SIG-M5 treated with dmso at 0.1 percent for 504 hours (cell line): Measurements from ENCODE around the gene BRD3.

Source experiments
- DNase-seq: peaks from one replicate; lab custom pipeline; 2025; ENCODE audit not compliant: unreplicated experiment; lab: John Stamatoyannopoulos, UW

Gene BRD3

GRCh38 chr9:134066913-134067851, 644 bp downstream of the BRD3 start:
- DNase-seq, result peak; percentile 4

GRCh38 chr9:134066526-134066912, 1.3 kb downstream of the BRD3 start:
- DNase-seq, result peak; percentile 27

GRCh38 chr9:134065612-134066419, 2.0 kb downstream of the BRD3 start:
- peak; percentile 59 for DNase-seq

GRCh38 chr9:134064711-134065110, 3.1 kb downstream of the BRD3 start:
- no peak for DNase-seq

- DNase-seq, result no peak
These were observed 4.0 kb downstream of the BRD3 start for GRCh38 chr9:134063571-134064450.

- DNase-seq, result no peak
These were observed 4.7 kb downstream of the BRD3 start for GRCh38 chr9:134063088-134063570.

GRCh38 chr9:134062461-134063087, 5.3 kb downstream of the BRD3 start:
- DNase-seq, result no peak

- DNase-seq, result no peak
These were observed 6.0 kb downstream of the BRD3 start for GRCh38 chr9:134061688-134062371.

- no peak for DNase-seq
These were observed 6.7 kb downstream of the BRD3 start for GRCh38 chr9:134061019-134061687.

- DNase-seq, result no peak
These were observed 7.3 kb downstream of the BRD3 start for GRCh38 chr9:134060546-134060945.

GRCh38 chr9:134059661-134060395, 8.0 kb downstream of the BRD3 start:
- peak; percentile 96 for DNase-seq

GRCh38 chr9:134059188-134059641, 8.6 kb downstream of the BRD3 start:
- no peak for DNase-seq

- no peak for DNase-seq
These were observed 9.1 kb downstream of the BRD3 start for GRCh38 chr9:134058716-134059115.

- DNase-seq, result no peak
These were observed 9.8 kb downstream of the BRD3 start for GRCh38 chr9:134057751-134058701.

GRCh38 chr9:134057307-134057657, 10.5 kb downstream of the BRD3 start:
- DNase-seq, result no peak

- DNase-seq, result no peak
These were observed 11.1 kb downstream of the BRD3 start for GRCh38 chr9:134056483-134057306.
